ENCODE measurements around the gene TM7SF3.

The TM7SF3 gene

DNA sequence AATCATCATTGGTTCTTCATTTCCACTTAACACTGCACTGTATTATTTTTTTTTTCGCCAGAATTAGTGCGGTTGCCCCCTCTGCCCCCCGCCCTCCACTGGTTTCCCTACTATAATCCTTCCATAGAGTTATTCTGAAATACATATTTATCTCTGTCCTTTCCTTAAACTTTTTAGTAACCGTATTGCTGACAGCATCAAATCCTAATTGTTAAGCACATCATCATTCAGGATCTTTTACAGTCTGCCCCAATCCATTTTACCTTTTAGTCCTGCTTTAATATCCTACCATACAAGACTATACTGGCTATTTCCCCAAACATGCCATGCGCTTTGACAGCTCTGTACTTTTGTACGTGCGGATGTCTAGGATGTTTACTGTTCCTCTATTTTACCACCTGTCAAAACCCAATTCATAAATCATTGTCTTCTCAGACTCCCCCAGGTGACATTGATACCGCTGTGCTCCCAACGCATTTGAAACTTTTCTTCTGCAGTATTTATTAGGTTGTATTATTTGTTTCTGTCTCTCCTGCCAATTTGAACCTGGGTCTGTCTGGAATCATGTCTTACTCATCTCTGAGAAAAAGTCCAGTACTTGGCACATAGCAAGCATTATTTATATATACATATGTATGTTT, 74.9 kb downstream of the TM7SF3 start:
- H3K36me3 ChIP-seq (ENCODE audit: insufficient read depth, low read length) = no peaks in the 10 kb centered on the region
- H3K9me3 ChIP-seq (ENCODE audit: control insufficient read depth, insufficient read depth, low read length) = no peaks in the 10 kb centered on the region
- H3K9ac ChIP-seq (ENCODE audit: low read depth, low read length) = peak overlapping the region; percentile 100
- peaks cover 4% of the 10 kb centered on the region; the same call in 1 of the 2 replicates for H3K4me1 ChIP-seq (ENCODE audit: insufficient read depth, low read length)

DNA sequence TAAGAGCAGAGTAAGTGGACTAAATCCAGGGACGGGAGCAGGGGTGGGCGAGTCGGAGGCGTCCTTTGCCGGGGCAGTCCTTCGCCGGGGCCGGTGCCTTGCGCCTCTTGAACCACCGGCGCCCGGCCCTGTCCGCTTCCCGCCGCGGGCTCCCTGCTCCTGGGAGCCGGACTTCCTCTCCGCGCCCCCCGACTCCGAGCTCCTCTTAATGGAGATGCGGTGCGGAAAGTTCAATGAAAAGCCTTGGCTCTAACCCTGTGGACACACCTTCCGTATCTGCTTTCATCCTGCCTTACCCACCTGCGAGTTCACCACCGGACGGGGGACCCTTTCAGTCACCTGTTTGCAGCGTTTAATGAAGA, 75.5 kb downstream of the TM7SF3 start:
- H3K4me1 ChIP-seq (ENCODE audit: insufficient read depth, low read length) = peaks cover 4% of the 10 kb centered on the region; the same call in 1 of the 2 replicates
- H3K36me3 ChIP-seq (ENCODE audit: insufficient read depth, low read length) = no peaks in the 10 kb centered on the region
- no peaks in the 10 kb centered on the region for H3K9me3 ChIP-seq (ENCODE audit: control insufficient read depth, insufficient read depth, low read length)
- peak overlapping the region; percentile 100 for H3K9ac ChIP-seq (ENCODE audit: low read depth, low read length)

DNA sequence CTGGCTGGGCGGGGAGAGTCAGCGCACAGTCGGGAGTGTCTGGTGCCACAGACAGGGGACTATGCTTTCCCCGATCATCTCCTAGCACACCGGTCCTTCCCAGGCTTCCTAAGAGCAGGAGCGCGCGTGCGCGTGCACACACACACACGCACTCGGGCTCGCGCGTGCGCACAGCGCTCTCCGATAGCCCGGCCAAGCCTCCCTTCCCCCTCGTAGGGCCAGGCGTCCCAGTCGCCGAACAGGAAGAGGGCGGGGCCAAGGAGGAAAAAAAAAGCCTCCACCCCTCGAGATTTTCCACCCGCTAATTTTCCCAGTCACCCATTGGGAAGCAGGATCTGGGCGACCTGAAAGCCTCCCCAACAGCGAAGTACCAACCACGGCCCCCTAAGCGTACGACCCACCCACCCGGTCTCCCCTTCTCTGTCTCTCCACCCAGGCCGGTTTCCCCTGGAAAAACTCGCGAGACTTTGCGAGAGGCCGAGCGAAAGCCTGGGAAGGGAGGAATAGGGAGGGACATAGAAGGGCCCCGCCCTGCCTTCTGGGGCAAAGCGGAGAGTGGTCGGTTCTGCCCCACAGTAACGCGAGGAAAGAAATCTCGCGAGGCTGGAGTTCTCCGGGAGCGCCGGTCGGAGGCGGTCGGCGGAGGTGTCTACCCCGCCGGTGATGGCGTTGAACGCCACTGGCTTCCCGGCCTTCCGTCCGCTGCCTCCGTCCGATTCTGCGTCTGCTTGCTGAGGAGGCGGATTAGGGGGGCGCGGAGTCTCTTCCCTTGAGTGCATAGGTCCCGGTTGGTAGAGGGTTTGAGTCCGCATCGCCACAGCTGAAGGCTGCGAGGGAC, 76.1 kb downstream of the TM7SF3 start, which contains the start of the genes FGFR1OP2 and INTS13:
Gene FGFR1OP2, plus strand, starts transcription at position 608 of the 838 bp plus-strand sequence. CDS start 15,689 bp downstream, outside the sequence.
Gene INTS13, minus strand, starts transcription at position 119 of the 838 bp plus-strand sequence. CDS start 1,178 bp downstream, outside the sequence.
- Histone ChIP-seq H3K36me3 (ENCODE audit: insufficient read depth, low read length) (no peaks in the 10 kb centered on the region), H3K4me1 (ENCODE audit: insufficient read depth, low read length) (peaks cover 4% of the 10 kb centered on the region; the same call in 1 of the 2 replicates), H3K9ac (ENCODE audit: low read depth, low read length) (peak within 1 kb of the TSS; percentile 100)

DNA sequence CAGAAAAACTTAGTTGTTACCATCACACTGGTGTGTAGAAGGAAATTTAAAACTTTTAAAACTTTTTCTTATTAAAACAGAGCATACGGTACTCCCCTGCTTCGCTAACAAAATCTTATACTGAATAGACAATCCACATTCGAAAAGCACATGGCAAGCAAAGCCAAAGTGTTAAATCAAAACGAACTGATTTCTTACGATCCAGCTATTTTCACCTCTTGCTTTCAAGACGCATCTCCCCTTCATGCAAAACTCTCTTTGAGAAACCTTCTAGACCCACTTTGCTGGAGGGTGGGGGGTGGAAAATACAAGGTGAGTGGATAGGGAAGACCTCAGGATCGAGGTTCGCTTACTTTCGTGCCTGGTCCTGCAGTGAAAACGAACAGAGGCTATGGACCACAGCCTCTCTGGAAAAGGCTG, 76.7 kb downstream of the TM7SF3 start:
- peaks cover 4% of the 10 kb centered on the region; the same call in 1 of the 2 replicates for H3K4me1 ChIP-seq (ENCODE audit: insufficient read depth, low read length)
- H3K36me3 ChIP-seq (ENCODE audit: insufficient read depth, low read length) = no peaks in the 10 kb centered on the region
- peak overlapping the region; percentile 100 for H3K9ac ChIP-seq (ENCODE audit: low read depth, low read length)
- no peaks in the 10 kb centered on the region for H3K9me3 ChIP-seq (ENCODE audit: control insufficient read depth, insufficient read depth, low read length)

More for the DNA sequence above, 76.1 kb downstream of the TM7SF3 start, which contains the start of the genes FGFR1OP2 and INTS13:
- H3K9me3 ChIP-seq (ENCODE audit: control insufficient read depth, insufficient read depth, low read length) = no peaks in the 10 kb centered on the region

DNA sequence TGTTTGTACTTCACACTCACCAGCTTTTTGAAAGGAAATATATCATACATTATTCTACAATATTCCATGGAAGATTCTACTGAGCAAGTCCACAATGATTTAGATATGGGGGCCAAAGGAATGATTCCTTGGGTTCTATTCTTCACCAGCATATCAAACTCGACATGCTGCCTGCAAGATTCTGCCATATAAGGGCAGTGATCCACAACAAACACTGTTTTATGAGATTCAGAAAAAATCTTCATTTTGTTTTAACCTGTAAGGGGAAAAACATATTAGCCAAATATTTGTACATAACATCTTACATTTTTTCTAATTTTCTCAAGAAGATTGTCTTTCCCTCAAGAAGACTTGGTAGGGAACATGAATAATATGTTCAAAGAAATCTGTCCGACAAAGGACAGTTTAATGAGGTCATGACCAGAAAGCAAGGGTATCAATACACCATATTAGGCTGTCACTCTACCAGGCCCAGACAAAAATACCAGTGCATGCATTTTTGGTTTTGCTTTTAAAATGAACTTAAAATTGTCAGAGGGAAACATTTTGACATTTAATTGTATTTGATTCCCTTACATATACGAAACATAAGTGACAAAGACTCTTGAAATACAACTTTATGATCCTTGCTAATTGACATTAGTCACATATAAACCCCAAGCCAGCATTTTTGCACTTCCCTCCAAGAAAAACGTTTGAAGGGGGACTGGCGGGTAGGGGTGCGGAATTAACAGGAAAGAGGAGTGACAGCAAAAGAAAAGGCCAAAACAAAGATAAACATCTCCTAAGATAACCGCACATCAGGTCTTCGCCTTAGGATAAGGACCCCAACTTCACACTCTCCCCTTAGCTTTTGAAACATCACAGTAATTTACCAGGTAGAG, 77.4 kb downstream of the TM7SF3 start:
- Histone ChIP-seq H3K9me3 (ENCODE audit: control insufficient read depth, insufficient read depth, low read length) (no peaks in the 10 kb centered on the region), H3K9ac (ENCODE audit: low read depth, low read length) (peak overlapping the region; percentile 100), H3K4me1 (ENCODE audit: insufficient read depth, low read length) (peaks cover 4% of the 10 kb centered on the region; the same call in 1 of the 2 replicates), H3K36me3 (ENCODE audit: insufficient read depth, low read length) (no peaks in the 10 kb centered on the region)

DNA sequence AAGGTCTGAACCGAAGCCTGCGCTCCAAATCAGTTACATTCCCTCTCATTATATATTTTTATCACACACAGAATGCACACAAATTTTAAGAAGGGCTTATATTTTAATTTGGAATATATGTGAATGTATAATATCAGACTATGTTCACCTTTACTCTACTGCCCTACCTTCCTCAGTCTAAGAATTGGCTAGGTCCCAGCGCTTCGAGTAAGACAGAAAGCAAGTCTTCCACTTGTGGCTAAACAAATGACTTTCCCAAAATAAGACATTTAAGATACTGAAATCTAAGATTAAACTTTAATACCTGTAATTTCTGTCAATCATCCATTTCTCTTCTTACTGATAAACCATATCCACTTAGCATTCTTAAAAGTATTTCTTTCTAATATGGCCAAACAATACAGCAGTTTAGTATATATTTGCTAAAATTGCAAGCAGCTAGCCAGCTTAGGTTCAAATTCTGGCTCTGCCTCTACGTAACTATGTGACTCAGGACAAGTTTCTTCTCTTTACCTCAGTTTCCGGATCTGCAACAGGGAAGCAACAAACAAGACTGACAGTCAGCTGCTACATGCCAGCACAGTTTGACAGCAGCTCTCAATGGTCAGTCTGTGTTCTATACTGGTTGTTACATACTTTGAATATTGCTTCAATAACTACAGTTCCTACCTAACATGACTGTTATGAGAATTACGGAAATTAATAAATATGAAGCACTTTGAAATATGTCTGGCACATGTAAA, 78.4 kb downstream of the TM7SF3 start:
- Histone ChIP-seq H3K9ac (ENCODE audit: low read depth, low read length) (no peak overlapping the region), H3K4me1 (ENCODE audit: insufficient read depth, low read length) (peaks cover 4% of the 10 kb centered on the region; the same call in 1 of the 2 replicates), H3K36me3 (ENCODE audit: insufficient read depth, low read length) (no peaks in the 10 kb centered on the region), H3K9me3 (ENCODE audit: control insufficient read depth, insufficient read depth, low read length) (no peaks in the 10 kb centered on the region)

DNA sequence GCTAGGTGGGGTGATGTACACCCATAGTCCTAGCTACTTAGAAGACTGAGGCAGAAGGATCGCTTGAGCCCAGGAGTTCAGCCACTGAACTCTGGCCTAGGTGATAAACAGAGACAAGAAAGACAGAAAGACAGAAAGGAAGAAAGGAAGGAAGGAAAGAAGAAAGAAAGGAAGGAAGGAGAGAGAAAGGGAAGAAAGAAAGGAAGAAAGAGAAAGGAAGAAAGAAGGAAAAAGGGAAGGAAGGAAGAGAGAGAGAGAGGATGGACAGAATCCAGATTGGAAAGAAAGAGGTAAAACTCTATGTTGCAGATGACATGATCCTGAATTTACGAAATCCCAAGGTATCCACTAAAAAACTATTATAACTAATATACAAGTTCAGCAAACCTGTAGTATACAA, 84.6 kb downstream of the TM7SF3 start:
- no peaks in the 10 kb centered on the region for H3K9me3 ChIP-seq (ENCODE audit: control insufficient read depth, insufficient read depth, low read length)
- H3K4me1 ChIP-seq (ENCODE audit: insufficient read depth, low read length) = no peaks in the 10 kb centered on the region
- H3K36me3 ChIP-seq (ENCODE audit: insufficient read depth, low read length) = peaks cover 5% of the 10 kb centered on the region
- H3K9ac ChIP-seq (ENCODE audit: low read depth, low read length) = no peak overlapping the region

DNA sequence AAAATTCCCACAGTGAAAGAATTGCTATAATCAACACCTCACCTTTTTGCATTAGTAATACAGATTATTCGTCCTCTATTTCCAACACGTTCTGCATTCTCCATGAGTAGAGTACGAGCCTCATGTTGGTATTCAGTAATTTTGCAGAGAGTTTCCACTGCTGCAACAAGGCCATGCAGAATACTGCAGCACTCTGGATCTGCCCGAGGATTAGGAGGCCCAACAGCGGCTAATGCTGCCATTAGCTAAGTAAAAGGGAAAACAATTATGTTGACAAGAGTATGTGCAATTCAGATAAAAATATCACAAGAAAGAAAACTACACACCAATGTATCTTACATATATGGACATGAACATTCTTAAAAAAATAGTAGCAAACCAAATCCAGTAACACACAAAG, 85.5 kb downstream of the TM7SF3 start:
- Histone ChIP-seq H3K4me1 (ENCODE audit: insufficient read depth, low read length) (no peaks in the 10 kb centered on the region), H3K9me3 (ENCODE audit: control insufficient read depth, insufficient read depth, low read length) (no peaks in the 10 kb centered on the region), H3K9ac (ENCODE audit: low read depth, low read length) (no peak overlapping the region), H3K36me3 (ENCODE audit: insufficient read depth, low read length) (peaks cover 5% of the 10 kb centered on the region)
